Erythroblast (primary cell): Measurements from ENCODE around the gene PRR32.

Source experiments
- GATA1 ChIP-seq: IDR thresholded peaks from 2 replicates; pipeline ENCODE4 v1.6.1; 2011; ENCODE audit warnings: low read depth, mild to moderate bottlenecking, control low read depth, low read length, moderate library complexity
- POLR2A ChIP-seq: IDR thresholded peaks from 2 replicates; pipeline ENCODE4 v1.6.1; 2011; ENCODE audit warnings: mild to moderate bottlenecking, low read length

- TF ChIP-seq POLR2A (no peak), GATA1 (no peak)
These were observed 34.0 kb upstream of the PRR32 start for GRCh38 chrX:126785539-126785938.
